GM23338 (cell line): ENCODE measurements around the gene REEP3. TPM values are rescaled to one million over a fixed set of nuclear protein-coding genes. Genes with fewer than 3 reads are reported as not detected.
A peak's percentile ranks its signal among the peaks of the same experiment; 100 is the strongest.

Experiments
- ATAC-seq: fragments of 200-7000 bp; cut with Tn5 transposase; 3 replicates; pipeline ENCODE4 v1.9.1; 2020
- DNase-seq: peaks from one replicate; pipeline ENCODE4 v3.0.0-alpha.2; 2015; ENCODE audit warnings: low spot score
- H2AFZ ChIP-seq: fragments of 200-600 bp; sonication (generic); 2 replicates; pipeline ENCODE4 v1.8.0; 2016; ENCODE audit warnings: antibody characterized with exemption, mild to moderate bottlenecking, moderate library complexity
- H3F3A ChIP-seq: fragments of 200-600 bp; sonication (generic); replicated peaks from 2 replicates; pipeline ENCODE4 v1.8.0; 2017; ENCODE audit warnings: antibody characterized with exemption, mixed run types, low read depth
- H3K27ac ChIP-seq: fragments of 200-600 bp; sonication (generic); 2 replicates; pipeline ENCODE4 v1.6.1; 2016; ENCODE audit warnings: low read depth
- H3K27me3 ChIP-seq: fragments of 200-600 bp; sonication (generic); 2 replicates; pipeline ENCODE4 v1.8.0; 2016; ENCODE audit warnings: mild to moderate bottlenecking, mixed run types, moderate library complexity; ENCODE audit not compliant: insufficient read depth
- H3K36me3 ChIP-seq: fragments of 200-600 bp; sonication (generic); 2 replicates; pipeline ENCODE4 v1.8.0; 2016; ENCODE audit warnings: mild to moderate bottlenecking; ENCODE audit not compliant: insufficient read depth
- H3K4me1 ChIP-seq: fragments of 200-600 bp; sonication (generic); 2 replicates; pipeline ENCODE4 v1.8.0; 2016; ENCODE audit warnings: mild to moderate bottlenecking, moderate library complexity; ENCODE audit not compliant: insufficient read depth
- H3K4me2 ChIP-seq: fragments of 200-600 bp; sonication (generic); 2 replicates; pipeline ENCODE4 v1.7.1; 2017; ENCODE audit warnings: mixed run types
- H3K4me3 ChIP-seq: fragments of 200-600 bp; sonication (generic); 2 replicates; pipeline ENCODE4 v1.6.1; 2016; ENCODE audit warnings: mixed run types
- H3K79me2 ChIP-seq: fragments of 200-600 bp; sonication (generic); replicated peaks from 2 replicates; pipeline ENCODE4 v1.8.0; 2017; ENCODE audit warnings: mild to moderate bottlenecking; ENCODE audit not compliant: insufficient read depth
- H3K9me2 ChIP-seq: fragments of 200-600 bp; sonication (generic); 2 replicates; pipeline ENCODE4 v1.8.0; 2017; ENCODE audit not compliant: insufficient read depth
- H4K20me1 ChIP-seq: fragments of 200-600 bp; sonication (generic); replicated peaks from 2 replicates; pipeline ENCODE4 v1.8.0; 2017; ENCODE audit warnings: mild to moderate bottlenecking; ENCODE audit not compliant: insufficient read depth
- H3K27ac Mint-ChIP-seq: 2 replicates; pipeline ENCODE4 v1.8.0; 2020; ENCODE audit warnings: inconsistent platforms, mild to moderate bottlenecking, moderate library complexity, mixed read lengths
- H3K27me3 Mint-ChIP-seq: 3 replicates; pipeline ENCODE4 v1.8.0; 2022; ENCODE audit warnings: low read depth, mild to moderate bottlenecking, moderate library complexity, mixed read lengths, inconsistent platforms; ENCODE audit not compliant: insufficient read depth, poor library complexity
- H3K36me3 Mint-ChIP-seq: 3 replicates; pipeline ENCODE4 v1.8.0; 2021; ENCODE audit warnings: low read depth, mild to moderate bottlenecking, inconsistent platforms, moderate library complexity, mixed read lengths
- H3K4me1 Mint-ChIP-seq: 3 replicates; pipeline ENCODE4 v1.8.0; 2020; ENCODE audit warnings: mild to moderate bottlenecking, inconsistent platforms, mixed read lengths
- H3K4me3 Mint-ChIP-seq: 3 replicates; pipeline ENCODE4 v1.8.0; 2021; ENCODE audit warnings: moderate library complexity, mild to moderate bottlenecking, inconsistent platforms, mixed read lengths
- H3K9me3 Mint-ChIP-seq: 3 replicates; pipeline ENCODE4 v1.8.0; 2020; ENCODE audit warnings: moderate library complexity, mild to moderate bottlenecking, inconsistent platforms, mixed read lengths
- CREB1 ChIP-seq: fragments of 250-450 bp; sonication (Bioruptor Pico); IDR thresholded peaks from 2 replicates; pipeline ENCODE4 v1.5.0; 2020; ENCODE audit warnings: low read depth, mild to moderate bottlenecking, moderate library complexity
- EZH2 ChIP-seq: fragments of 200-600 bp; sonication (generic); IDR thresholded peaks from one replicate; pipeline ENCODE4 v1.8.0; 2017; ENCODE audit warnings: antibody characterized with exemption, mild to moderate bottlenecking, low read depth; ENCODE audit not compliant: unreplicated experiment
- EZH2phosphoT487 ChIP-seq: fragments of 200-600 bp; sonication (generic); IDR thresholded peaks from one replicate; pipeline ENCODE4 v1.8.1; 2018; ENCODE audit warnings: antibody characterized with exemption; ENCODE audit not compliant: unreplicated experiment
- NANOG ChIP-seq: IDR thresholded peaks from 2 replicates; pipeline ENCODE4 v1.6.1; 2016; ENCODE audit warnings: antibody characterized with exemption, borderline replicate concordance
- POLR2AphosphoS5 ChIP-seq: IDR thresholded peaks from 2 replicates; pipeline ENCODE4 v1.6.1; 2016; ENCODE audit warnings: antibody characterized with exemption, low read depth
- STAT1 ChIP-seq: IDR thresholded peaks from one replicate; pipeline ENCODE4 v1.6.1; 2016; ENCODE audit warnings: antibody characterized with exemption; ENCODE audit not compliant: unreplicated experiment
- ZNF331 ChIP-seq: fragments of 250-450 bp; sonication (Bioruptor Pico); IDR thresholded peaks from 2 replicates; pipeline ENCODE4 v1.5.0; 2020; ENCODE audit warnings: low read depth, mild to moderate bottlenecking, moderate library complexity
- polyA plus RNA-seq: library from polyadenylated mRNA; unstranded; fragments of >200 nt; fragmentation: Nextera tagmentation; extraction: Ambion mirVana; gene quantifications from 2 replicates; pipeline ENCODE4 v1.2.1, GENCODE V29; 2016
- total RNA-seq: library from RNA; depleted of rRNA; stranded (reverse); fragments of >200 nt; shearing (Covaris generic); gene quantifications from 2 replicates; pipeline ENCODE4 v1.2.3, GENCODE V29; 2014
- TF ChIP-seq, protein P1 (sequence below): IDR thresholded peaks from one replicate; pipeline ENCODE4 v1.6.1; 2018; ENCODE audit warnings: antibody characterized with exemption; ENCODE audit not compliant: unreplicated experiment
- TF ChIP-seq, protein P2 (sequence below): IDR thresholded peaks from 2 replicates; pipeline ENCODE4 v1.6.1; 2016; ENCODE audit warnings: antibody characterized with exemption
- TF ChIP-seq, protein P3 (sequence below), 2 experiments: fragments of 200-600 bp in 1 of 2; sonication (generic) in 1 of 2; conservative IDR thresholded peaks; 2 replicates each; pipeline versions ENCODE4 v1.5.1 to v1.6.1; 2016 to 2017; ENCODE audit warnings: antibody characterized with exemption in 2 of 2, low read depth in 2 of 2, mild to moderate bottlenecking in 2 of 2, moderate library complexity in 1 of 2

REEP3 gene
- total and polyA plus RNA-seq, 2 experiments from 2014 or later: 29.5 to 48.7 TPM

DNA sequence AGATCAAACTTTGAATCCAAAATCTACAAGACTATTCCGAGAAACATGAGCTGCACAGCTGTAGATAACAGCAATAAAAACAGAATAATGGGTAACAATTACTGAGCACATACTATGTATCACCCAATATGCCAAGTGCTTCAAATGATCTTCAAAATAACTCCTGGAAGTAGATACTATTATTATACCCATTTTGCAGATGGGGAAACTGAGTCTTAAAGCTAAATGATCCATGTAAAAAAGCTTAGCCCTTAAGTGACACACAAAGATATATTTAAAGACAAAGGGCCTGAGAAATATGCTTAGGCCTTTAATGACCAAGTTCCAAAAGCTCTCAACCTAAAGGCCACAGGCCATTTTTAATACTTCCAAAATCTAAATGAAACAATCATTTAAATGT is 18.4 kb upstream of the REEP3 start (continued):
- TF ChIP-seq, protein P1, sequence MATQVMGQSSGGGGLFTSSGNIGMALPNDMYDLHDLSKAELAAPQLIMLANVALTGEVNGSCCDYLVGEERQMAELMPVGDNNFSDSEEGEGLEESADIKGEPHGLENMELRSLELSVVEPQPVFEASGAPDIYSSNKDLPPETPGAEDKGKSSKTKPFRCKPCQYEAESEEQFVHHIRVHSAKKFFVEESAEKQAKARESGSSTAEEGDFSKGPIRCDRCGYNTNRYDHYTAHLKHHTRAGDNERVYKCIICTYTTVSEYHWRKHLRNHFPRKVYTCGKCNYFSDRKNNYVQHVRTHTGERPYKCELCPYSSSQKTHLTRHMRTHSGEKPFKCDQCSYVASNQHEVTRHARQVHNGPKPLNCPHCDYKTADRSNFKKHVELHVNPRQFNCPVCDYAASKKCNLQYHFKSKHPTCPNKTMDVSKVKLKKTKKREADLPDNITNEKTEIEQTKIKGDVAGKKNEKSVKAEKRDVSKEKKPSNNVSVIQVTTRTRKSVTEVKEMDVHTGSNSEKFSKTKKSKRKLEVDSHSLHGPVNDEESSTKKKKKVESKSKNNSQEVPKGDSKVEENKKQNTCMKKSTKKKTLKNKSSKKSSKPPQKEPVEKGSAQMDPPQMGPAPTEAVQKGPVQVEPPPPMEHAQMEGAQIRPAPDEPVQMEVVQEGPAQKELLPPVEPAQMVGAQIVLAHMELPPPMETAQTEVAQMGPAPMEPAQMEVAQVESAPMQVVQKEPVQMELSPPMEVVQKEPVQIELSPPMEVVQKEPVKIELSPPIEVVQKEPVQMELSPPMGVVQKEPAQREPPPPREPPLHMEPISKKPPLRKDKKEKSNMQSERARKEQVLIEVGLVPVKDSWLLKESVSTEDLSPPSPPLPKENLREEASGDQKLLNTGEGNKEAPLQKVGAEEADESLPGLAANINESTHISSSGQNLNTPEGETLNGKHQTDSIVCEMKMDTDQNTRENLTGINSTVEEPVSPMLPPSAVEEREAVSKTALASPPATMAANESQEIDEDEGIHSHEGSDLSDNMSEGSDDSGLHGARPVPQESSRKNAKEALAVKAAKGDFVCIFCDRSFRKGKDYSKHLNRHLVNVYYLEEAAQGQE: no peak
- TF ChIP-seq EZH2phosphoT487: no peak

DNA sequence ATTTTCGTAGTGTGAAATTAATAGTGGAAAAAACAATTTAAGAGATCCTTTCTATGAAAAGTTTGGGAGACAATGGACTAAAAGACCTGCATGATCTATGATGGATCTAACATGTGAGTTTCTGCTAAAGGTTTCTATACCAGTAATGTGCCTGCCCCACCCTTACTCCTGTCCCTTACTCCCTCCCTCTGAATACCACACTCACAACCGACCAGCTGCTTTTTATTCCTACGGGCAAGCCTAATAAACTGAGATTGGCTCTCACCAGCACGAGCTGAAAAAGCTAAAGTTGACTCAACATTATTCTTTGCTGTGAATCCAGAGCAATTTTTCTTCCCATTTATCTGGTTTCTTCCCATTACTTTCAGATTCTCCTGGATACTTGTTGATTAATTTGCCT is 17.8 kb upstream of the REEP3 start:
- H3K27ac Mint-ChIP-seq: peak overlapping the region; percentile 97; the same call in 1 of the 2 replicates
- H3K27ac ChIP-seq: peak overlapping the region; percentile 82
- H3K27me3 Mint-ChIP-seq: no peaks in the 10 kb centered on the region
- H3K9me2 ChIP-seq: no peaks in the 10 kb centered on the region
- ATAC-seq (no peak), DNase-seq (no peak)
- H3K27me3 ChIP-seq: no peaks in the 10 kb centered on the region
- no peaks in the 10 kb centered on the region for H4K20me1 ChIP-seq
- H3K79me2 ChIP-seq: peaks cover 86% of the 10 kb centered on the region
- no peak overlapping the region for H3K4me3 Mint-ChIP-seq
- H3K4me3 ChIP-seq: no peak overlapping the region
- H3K4me2 ChIP-seq: 0 out of 2 replicates have a peak overlapping the region, but pooled peaks have one; percentile 1
- TF ChIP-seq CREB1 (CRISPR knock-in tag) (no peak), POLR2AphosphoS5 (no peak)
- TF ChIP-seq, protein P2, sequence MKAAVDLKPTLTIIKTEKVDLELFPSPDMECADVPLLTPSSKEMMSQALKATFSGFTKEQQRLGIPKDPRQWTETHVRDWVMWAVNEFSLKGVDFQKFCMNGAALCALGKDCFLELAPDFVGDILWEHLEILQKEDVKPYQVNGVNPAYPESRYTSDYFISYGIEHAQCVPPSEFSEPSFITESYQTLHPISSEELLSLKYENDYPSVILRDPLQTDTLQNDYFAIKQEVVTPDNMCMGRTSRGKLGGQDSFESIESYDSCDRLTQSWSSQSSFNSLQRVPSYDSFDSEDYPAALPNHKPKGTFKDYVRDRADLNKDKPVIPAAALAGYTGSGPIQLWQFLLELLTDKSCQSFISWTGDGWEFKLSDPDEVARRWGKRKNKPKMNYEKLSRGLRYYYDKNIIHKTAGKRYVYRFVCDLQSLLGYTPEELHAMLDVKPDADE: no peak
- H3K36me3 Mint-ChIP-seq: no peaks in the 10 kb centered on the region
- no peaks in the 10 kb centered on the region for H3K9me3 Mint-ChIP-seq
- no peak overlapping the region for H2AFZ ChIP-seq
- H3F3A ChIP-seq: no peaks in the 10 kb centered on the region
- no peaks in the 10 kb centered on the region for H3K36me3 ChIP-seq
- peaks cover 29% of the 10 kb centered on the region for H3K4me1 Mint-ChIP-seq
- H3K4me1 ChIP-seq: peaks cover 28% of the 10 kb centered on the region

DNA sequence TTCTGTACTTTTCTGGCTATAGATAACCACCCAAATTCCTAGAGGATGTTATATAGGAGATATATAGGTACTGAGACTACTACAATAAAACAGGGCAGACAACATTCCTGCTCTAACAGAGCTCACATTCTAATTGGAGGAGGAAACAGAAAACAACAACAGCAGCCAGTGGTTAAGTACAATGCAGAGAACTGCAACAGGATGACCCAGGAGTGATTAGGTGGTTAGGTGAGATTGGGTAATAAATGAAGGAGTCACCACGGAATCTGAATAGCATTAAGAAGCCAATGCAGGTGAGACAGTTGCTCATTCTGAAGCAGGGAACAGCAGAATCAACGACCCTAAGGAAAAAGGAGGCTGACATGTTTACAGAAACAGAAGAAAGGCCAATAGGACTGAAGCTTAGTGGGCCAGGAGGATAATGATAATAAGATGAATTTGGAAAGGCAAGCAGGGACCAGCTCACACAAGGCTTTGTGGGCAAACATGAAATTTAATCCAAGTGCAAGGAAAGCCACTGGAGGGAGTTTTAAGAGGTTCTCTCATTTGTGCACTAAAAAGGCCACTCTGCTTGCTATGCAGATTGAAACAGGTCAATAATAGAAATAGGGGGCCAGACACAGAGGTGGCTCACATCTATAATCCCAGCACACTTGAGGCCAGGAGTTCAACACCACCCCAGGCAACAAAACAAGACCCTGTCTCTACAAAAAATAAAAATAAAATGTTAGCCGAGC is 16.9 kb upstream of the REEP3 start:
- H3K27me3 Mint-ChIP-seq: no peaks in the 10 kb centered on the region
- Histone ChIP-seq H3K4me3 (no peak overlapping the region), H3K4me2 (peak overlapping the region; percentile 3), H3K36me3 (no peaks in the 10 kb centered on the region), H4K20me1 (no peaks in the 10 kb centered on the region), H3K27me3 (no peaks in the 10 kb centered on the region), H3K9me2 (no peaks in the 10 kb centered on the region), H3K4me1 (peaks cover 26% of the 10 kb centered on the region), H3K79me2 (peaks cover 86% of the 10 kb centered on the region), H3F3A (no peaks in the 10 kb centered on the region), H2AFZ (no peak overlapping the region), H3K27ac (peak overlapping the region; percentile 82)
- peak; percentile 83 for DNase-seq
- H3K4me1 Mint-ChIP-seq: peaks cover 29% of the 10 kb centered on the region
- peak; percentile 93 for ATAC-seq
- H3K36me3 Mint-ChIP-seq: no peaks in the 10 kb centered on the region
- peak overlapping the region; percentile 97 for H3K27ac Mint-ChIP-seq
- H3K9me3 Mint-ChIP-seq: no peaks in the 10 kb centered on the region
- H3K4me3 Mint-ChIP-seq: no peak overlapping the region; the same call in 2 of the 3 replicates
- TF ChIP-seq, protein P2: no peak
- TF ChIP-seq, protein P3, sequence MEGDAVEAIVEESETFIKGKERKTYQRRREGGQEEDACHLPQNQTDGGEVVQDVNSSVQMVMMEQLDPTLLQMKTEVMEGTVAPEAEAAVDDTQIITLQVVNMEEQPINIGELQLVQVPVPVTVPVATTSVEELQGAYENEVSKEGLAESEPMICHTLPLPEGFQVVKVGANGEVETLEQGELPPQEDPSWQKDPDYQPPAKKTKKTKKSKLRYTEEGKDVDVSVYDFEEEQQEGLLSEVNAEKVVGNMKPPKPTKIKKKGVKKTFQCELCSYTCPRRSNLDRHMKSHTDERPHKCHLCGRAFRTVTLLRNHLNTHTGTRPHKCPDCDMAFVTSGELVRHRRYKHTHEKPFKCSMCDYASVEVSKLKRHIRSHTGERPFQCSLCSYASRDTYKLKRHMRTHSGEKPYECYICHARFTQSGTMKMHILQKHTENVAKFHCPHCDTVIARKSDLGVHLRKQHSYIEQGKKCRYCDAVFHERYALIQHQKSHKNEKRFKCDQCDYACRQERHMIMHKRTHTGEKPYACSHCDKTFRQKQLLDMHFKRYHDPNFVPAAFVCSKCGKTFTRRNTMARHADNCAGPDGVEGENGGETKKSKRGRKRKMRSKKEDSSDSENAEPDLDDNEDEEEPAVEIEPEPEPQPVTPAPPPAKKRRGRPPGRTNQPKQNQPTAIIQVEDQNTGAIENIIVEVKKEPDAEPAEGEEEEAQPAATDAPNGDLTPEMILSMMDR (conservative IDR thresholded peaks at IDR 0.05; ENCODE audit: low read depth in 2 of 2): no peak
- TF ChIP-seq EZH2 (no peak), POLR2AphosphoS5 (no peak), ZNF331 (no peak), NANOG (no peak), EZH2phosphoT487 (no peak), STAT1 (no peak)
